Activated T-cell treated with anti-CD3 and anti-CD28 coated beads, Interleukin-2, amount 50 U/mL, for 72 hours (primary cell): ENCODE data around the gene ANKK1. TPM values are rescaled to one million over a fixed set of nuclear protein-coding genes. Genes with fewer than 3 reads are reported as not detected.

ENCODE experiments used
- ATAC-seq, 2 donors: fragments of 150-1000 bp; cut with Tn5 transposase; replicated peaks in 1 of 2; 2 replicates each; pipeline ENCODE4 v1.10.0; 2021; ENCODE audit warnings: moderate library complexity in 2 of 2, mild to moderate bottlenecking in 1 of 2
- DNase-seq, 2 donors: peaks; one replicate each; pipeline ENCODE4 v3.0.0; 2021 to 2022; ENCODE audit warnings: mixed read lengths in 1 of 2
- H3K27ac Mint-ChIP-seq: one replicate; pipeline ENCODE4 v1.8.0; 2022; ENCODE audit warnings: mild to moderate bottlenecking, moderate library complexity, mixed read lengths
- H3K27me3 Mint-ChIP-seq: one replicate; pipeline ENCODE4 v1.8.0; 2022; ENCODE audit warnings: low read depth, mixed read lengths
- H3K36me3 Mint-ChIP-seq, 2 donors: one replicate each; pipeline ENCODE4 v1.8.0; 2022; ENCODE audit warnings: mixed read lengths in 2 of 2, mild to moderate bottlenecking in 1 of 2; ENCODE audit not compliant: insufficient read depth in 2 of 2
- H3K4me1 Mint-ChIP-seq: one replicate; pipeline ENCODE4 v1.8.0; 2022; ENCODE audit warnings: low read depth, mixed read lengths
- H3K4me3 Mint-ChIP-seq, 2 donors: one replicate each; pipeline ENCODE4 v1.8.0; 2022; ENCODE audit warnings: mild to moderate bottlenecking in 2 of 2, mixed read lengths in 2 of 2, moderate library complexity in 2 of 2
- H3K9me3 Mint-ChIP-seq, 2 donors: one replicate each; pipeline ENCODE4 v1.8.0; 2022; ENCODE audit warnings: mixed read lengths in 2 of 2
- total RNA-seq, 2 donors: library from RNA; stranded (reverse); gene quantifications; one replicate each; pipeline ENCODE4 v1.2.3, GENCODE V29; 2022

Gene ANKK1
- total RNA-seq, 2 donors from 2014 or later, result 0.12 to 0.79 TPM

- no peaks in the 10 kb centered on the region for H3K27me3 Mint-ChIP-seq
- H3K4me3 Mint-ChIP-seq, result no peak overlapping the region
- no peak overlapping the region for H3K27ac Mint-ChIP-seq
- H3K9me3 Mint-ChIP-seq, result no peaks in the 10 kb centered on the region
- ATAC-seq, result no peak
- H3K36me3 Mint-ChIP-seq, result peaks cover 0 to 1% of the 10 kb centered on the region in 2 donors
- no peak for DNase-seq
- peaks cover 23% of the 10 kb centered on the region for H3K4me1 Mint-ChIP-seq
Measured at GRCh38 chr11:113363996-113364641, 23.5 kb upstream of the ANKK1 start.

- H3K4me3 Mint-ChIP-seq, result no peak overlapping the region
- ATAC-seq, result no peak
- H3K27ac Mint-ChIP-seq, result no peak overlapping the region
- no peaks in the 10 kb centered on the region for H3K36me3 Mint-ChIP-seq
- no peaks in the 10 kb centered on the region for H3K9me3 Mint-ChIP-seq
- DNase-seq, result no peak
- peaks cover 23% of the 10 kb centered on the region for H3K4me1 Mint-ChIP-seq
- H3K27me3 Mint-ChIP-seq, result no peaks in the 10 kb centered on the region
Measured at GRCh38 chr11:113365895-113366294, 21.7 kb upstream of the ANKK1 start.

- Mint-ChIP-seq H3K4me1 (peaks cover 15% of the 10 kb centered on the region), H3K4me3 (no peak overlapping the region), H3K27ac (no peak overlapping the region), H3K9me3 (no peaks in the 10 kb centered on the region), H3K27me3 (no peaks in the 10 kb centered on the region), H3K36me3 (no peaks in the 10 kb centered on the region)
- ATAC-seq (no peak), DNase-seq (no peak)
Measured at GRCh38 chr11:113369411-113369810, 18.2 kb upstream of the ANKK1 start.

- H3K27me3 Mint-ChIP-seq, result no peaks in the 10 kb centered on the region
- ATAC-seq (no peak), DNase-seq (no peak)
- no peak overlapping the region for H3K27ac Mint-ChIP-seq
- H3K4me1 Mint-ChIP-seq, result peaks cover 10% of the 10 kb centered on the region
- H3K4me3 Mint-ChIP-seq, result no peak overlapping the region
- no peaks in the 10 kb centered on the region for H3K9me3 Mint-ChIP-seq
- H3K36me3 Mint-ChIP-seq, result no peaks in the 10 kb centered on the region
Measured at GRCh38 chr11:113370634-113371033, 16.9 kb upstream of the ANKK1 start.

- DNase-seq (no peak), ATAC-seq (no peak)
- Mint-ChIP-seq H3K4me3 (no peak overlapping the region), H3K27me3 (no peaks in the 10 kb centered on the region), H3K4me1 (no peaks in the 10 kb centered on the region), H3K27ac (no peak overlapping the region), H3K36me3 (no peaks in the 10 kb centered on the region), H3K9me3 (no peaks in the 10 kb centered on the region)
Measured at GRCh38 chr11:113372309-113372708, 15.3 kb upstream of the ANKK1 start.

GRCh38 chr11:113373306-113373705 is 14.3 kb upstream of the ANKK1 start:
- H3K27me3 Mint-ChIP-seq, result no peaks in the 10 kb centered on the region
- DNase-seq, result no peak
- H3K36me3 Mint-ChIP-seq, result no peaks in the 10 kb centered on the region
- no peak for ATAC-seq
- no peaks in the 10 kb centered on the region for H3K9me3 Mint-ChIP-seq
- H3K4me3 Mint-ChIP-seq, result no peak overlapping the region
- no peaks in the 10 kb centered on the region for H3K4me1 Mint-ChIP-seq
- no peak overlapping the region for H3K27ac Mint-ChIP-seq

GRCh38 chr11:113373981-113374560 is 13.5 kb upstream of the ANKK1 start:
- Mint-ChIP-seq H3K36me3 (no peaks in the 10 kb centered on the region), H3K9me3 (no peaks in the 10 kb centered on the region), H3K4me3 (no peak overlapping the region), H3K4me1 (no peaks in the 10 kb centered on the region), H3K27me3 (no peaks in the 10 kb centered on the region), H3K27ac (no peak overlapping the region)
- ATAC-seq (no peak), DNase-seq (no peak)

- ATAC-seq, result no peak
- DNase-seq, result no peak
- Mint-ChIP-seq H3K9me3 (no peaks in the 10 kb centered on the region), H3K27me3 (no peaks in the 10 kb centered on the region), H3K27ac (no peak overlapping the region), H3K36me3 (no peaks in the 10 kb centered on the region), H3K4me1 (no peaks in the 10 kb centered on the region), H3K4me3 (no peak overlapping the region)
Measured at GRCh38 chr11:113375402-113375801, 12.2 kb upstream of the ANKK1 start.

- no peak for DNase-seq
- H3K27ac Mint-ChIP-seq, result no peak overlapping the region
- no peak for ATAC-seq
- H3K4me3 Mint-ChIP-seq, result no peak overlapping the region
- H3K9me3 Mint-ChIP-seq, result no peaks in the 10 kb centered on the region
- no peaks in the 10 kb centered on the region for H3K27me3 Mint-ChIP-seq
- no peaks in the 10 kb centered on the region for H3K36me3 Mint-ChIP-seq
- no peaks in the 10 kb centered on the region for H3K4me1 Mint-ChIP-seq
Measured at GRCh38 chr11:113376156-113376555, 11.4 kb upstream of the ANKK1 start.

GRCh38 chr11:113377681-113378412 is 9.7 kb upstream of the ANKK1 start:
- Mint-ChIP-seq H3K4me1 (no peaks in the 10 kb centered on the region), H3K27ac (no peak overlapping the region), H3K4me3 (no peak overlapping the region), H3K9me3 (no peaks in the 10 kb centered on the region), H3K27me3 (no peaks in the 10 kb centered on the region), H3K36me3 (no peaks in the 10 kb centered on the region)
- DNase-seq (no peak), ATAC-seq (no peak)

- Mint-ChIP-seq H3K36me3 (no peaks in the 10 kb centered on the region), H3K27ac (no peak overlapping the region), H3K4me3 (no peak overlapping the region), H3K9me3 (no peaks in the 10 kb centered on the region), H3K27me3 (no peaks in the 10 kb centered on the region), H3K4me1 (no peaks in the 10 kb centered on the region)
- DNase-seq (no peak), ATAC-seq (no peak)
Measured at GRCh38 chr11:113378692-113379091, 8.9 kb upstream of the ANKK1 start.

- no peaks in the 10 kb centered on the region for H3K4me1 Mint-ChIP-seq
Measured at GRCh38 chr11:113382121-113382520, 5.5 kb upstream of the ANKK1 start.

GRCh38 chr11:113384551-113384950 is 3.0 kb upstream of the ANKK1 start:
- no peaks in the 10 kb centered on the region for H3K4me1 Mint-ChIP-seq
- DNase-seq, result no peak
- no peak overlapping the region for H3K4me3 Mint-ChIP-seq
- no peak overlapping the region for H3K27ac Mint-ChIP-seq
- no peaks in the 10 kb centered on the region for H3K36me3 Mint-ChIP-seq
- no peak for ATAC-seq
- no peaks in the 10 kb centered on the region for H3K27me3 Mint-ChIP-seq
- no peaks in the 10 kb centered on the region for H3K9me3 Mint-ChIP-seq

More at GRCh38 chr11:113382121-113382520, 5.5 kb upstream of the ANKK1 start:
- no peak for DNase-seq
- H3K9me3 Mint-ChIP-seq, result no peaks in the 10 kb centered on the region
- no peak overlapping the region for H3K4me3 Mint-ChIP-seq
- no peaks in the 10 kb centered on the region for H3K36me3 Mint-ChIP-seq
- no peak overlapping the region for H3K27ac Mint-ChIP-seq
- no peaks in the 10 kb centered on the region for H3K27me3 Mint-ChIP-seq
- no peak for ATAC-seq
